Testis (tissue), 2 donors: Measurements from ENCODE around the gene AQP3.

Experiments
- POLR2A ChIP-seq: fragments of 450-650 bp; IDR thresholded peaks from one replicate; pipeline ENCODE4 v1.6.1; 2017; ENCODE audit warnings: antibody characterized with exemption, mild to moderate bottlenecking, moderate library complexity
- TF ChIP-seq, protein P1 (sequence below), 3 experiments: fragments of 450-650 bp in 2 of 3; fragments of 200-600 bp in 1 of 3; sonication (generic) in 1 of 3; IDR thresholded peaks; one replicate each; pipeline ENCODE4 v1.5.1; 2016 to 2019; ENCODE audit warnings: antibody characterized with exemption in 3 of 3, mild to moderate bottlenecking in 2 of 3, moderate library complexity in 1 of 3

DNA sequence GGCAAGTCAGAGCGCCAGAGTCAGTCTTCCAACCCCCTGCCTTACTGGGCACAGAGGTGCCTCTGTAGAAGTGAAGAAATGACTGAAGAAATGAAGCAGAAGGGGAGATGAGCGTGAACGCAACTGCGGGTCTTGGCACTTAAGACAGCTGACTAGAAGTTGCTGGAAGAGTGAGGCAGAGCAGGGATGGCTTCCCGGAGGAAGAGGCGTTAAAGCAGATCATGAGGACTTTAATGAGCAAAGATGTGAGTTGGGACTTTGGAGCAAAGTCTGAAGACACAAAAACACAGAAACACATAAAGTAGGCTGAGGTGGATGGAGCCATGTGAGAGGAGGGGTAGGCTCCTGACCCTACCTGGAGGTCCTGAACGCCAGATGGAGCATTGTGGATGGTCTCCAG lies 7.2 kb downstream of the AQP3 start:
- TF ChIP-seq, protein P1, sequence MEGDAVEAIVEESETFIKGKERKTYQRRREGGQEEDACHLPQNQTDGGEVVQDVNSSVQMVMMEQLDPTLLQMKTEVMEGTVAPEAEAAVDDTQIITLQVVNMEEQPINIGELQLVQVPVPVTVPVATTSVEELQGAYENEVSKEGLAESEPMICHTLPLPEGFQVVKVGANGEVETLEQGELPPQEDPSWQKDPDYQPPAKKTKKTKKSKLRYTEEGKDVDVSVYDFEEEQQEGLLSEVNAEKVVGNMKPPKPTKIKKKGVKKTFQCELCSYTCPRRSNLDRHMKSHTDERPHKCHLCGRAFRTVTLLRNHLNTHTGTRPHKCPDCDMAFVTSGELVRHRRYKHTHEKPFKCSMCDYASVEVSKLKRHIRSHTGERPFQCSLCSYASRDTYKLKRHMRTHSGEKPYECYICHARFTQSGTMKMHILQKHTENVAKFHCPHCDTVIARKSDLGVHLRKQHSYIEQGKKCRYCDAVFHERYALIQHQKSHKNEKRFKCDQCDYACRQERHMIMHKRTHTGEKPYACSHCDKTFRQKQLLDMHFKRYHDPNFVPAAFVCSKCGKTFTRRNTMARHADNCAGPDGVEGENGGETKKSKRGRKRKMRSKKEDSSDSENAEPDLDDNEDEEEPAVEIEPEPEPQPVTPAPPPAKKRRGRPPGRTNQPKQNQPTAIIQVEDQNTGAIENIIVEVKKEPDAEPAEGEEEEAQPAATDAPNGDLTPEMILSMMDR (IDR thresholded peaks at IDR 0.05), result no peak
- no peak for TF ChIP-seq POLR2A
